ENCODE data around the gene PTPRM.

DNA sequence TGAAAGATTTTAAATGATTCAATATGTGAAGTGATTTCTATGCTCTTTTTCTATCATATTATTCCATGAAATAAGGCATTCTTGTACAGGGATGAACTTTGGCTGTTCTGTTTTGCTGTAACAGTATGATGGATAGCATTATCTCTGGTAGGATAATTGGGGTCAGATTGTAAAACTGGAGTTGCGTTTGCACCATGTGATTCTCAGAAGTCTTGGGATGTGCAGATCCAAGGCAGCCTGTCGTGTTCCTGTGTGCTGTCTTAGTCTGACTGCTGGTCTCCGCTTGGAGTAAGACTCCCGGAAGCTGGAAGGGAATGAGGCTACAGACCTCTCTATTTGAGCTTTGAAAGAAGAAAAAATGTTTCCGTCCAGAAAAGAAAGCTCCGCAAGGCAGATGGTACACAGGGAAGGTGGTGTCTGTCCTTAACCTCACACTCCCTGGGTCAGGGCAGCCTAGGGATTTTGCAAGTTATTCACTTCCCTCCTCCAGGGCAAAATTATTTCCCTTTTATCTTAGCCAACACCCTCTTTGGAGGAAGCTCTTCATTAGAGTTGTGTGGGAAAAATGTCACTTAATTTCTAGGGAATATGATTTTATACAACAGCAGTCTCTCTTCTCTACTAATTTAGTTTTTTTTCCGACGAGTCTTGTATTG is 250.6 kb downstream of the PTPRM start:
- TF ChIP-seq, protein P1, sequence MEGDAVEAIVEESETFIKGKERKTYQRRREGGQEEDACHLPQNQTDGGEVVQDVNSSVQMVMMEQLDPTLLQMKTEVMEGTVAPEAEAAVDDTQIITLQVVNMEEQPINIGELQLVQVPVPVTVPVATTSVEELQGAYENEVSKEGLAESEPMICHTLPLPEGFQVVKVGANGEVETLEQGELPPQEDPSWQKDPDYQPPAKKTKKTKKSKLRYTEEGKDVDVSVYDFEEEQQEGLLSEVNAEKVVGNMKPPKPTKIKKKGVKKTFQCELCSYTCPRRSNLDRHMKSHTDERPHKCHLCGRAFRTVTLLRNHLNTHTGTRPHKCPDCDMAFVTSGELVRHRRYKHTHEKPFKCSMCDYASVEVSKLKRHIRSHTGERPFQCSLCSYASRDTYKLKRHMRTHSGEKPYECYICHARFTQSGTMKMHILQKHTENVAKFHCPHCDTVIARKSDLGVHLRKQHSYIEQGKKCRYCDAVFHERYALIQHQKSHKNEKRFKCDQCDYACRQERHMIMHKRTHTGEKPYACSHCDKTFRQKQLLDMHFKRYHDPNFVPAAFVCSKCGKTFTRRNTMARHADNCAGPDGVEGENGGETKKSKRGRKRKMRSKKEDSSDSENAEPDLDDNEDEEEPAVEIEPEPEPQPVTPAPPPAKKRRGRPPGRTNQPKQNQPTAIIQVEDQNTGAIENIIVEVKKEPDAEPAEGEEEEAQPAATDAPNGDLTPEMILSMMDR (IDR thresholded peaks at IDR 0.05) = no peak
- no peak for TF ChIP-seq POLR2A (IDR thresholded peaks at IDR 0.05; ENCODE audit: low read length)
